Upper lobe of right lung (tissue), 1 donor: ENCODE measurements around the gene SLC35G1. TPM values are rescaled to one million over a fixed set of nuclear protein-coding genes. Genes with fewer than 3 reads are reported as not detected.
A peak's percentile ranks its signal among the peaks of the same experiment; 100 is the strongest.

Experiments used
- ATAC-seq: fragments of 200-7000 bp; cut with Tn5 transposase; one replicate; pipeline ENCODE4 v1.9.1; 2020; ENCODE audit warnings: mild to moderate bottlenecking, moderate library complexity
- DNase-seq: peaks from one replicate; pipeline ENCODE4 v3.0.0-alpha.2; 2020
- H3K27ac ChIP-seq: fragments of 200-600 bp; one replicate; pipeline ENCODE4 v1.8.0; 2022
- H3K27me3 ChIP-seq: fragments of 200-600 bp; one replicate; pipeline ENCODE4 v1.8.0; 2022; ENCODE audit warnings: mild to moderate bottlenecking
- H3K36me3 ChIP-seq: fragments of 200-600 bp; one replicate; pipeline ENCODE4 v1.8.0; 2022
- H3K4me1 ChIP-seq: fragments of 200-600 bp; one replicate; pipeline ENCODE4 v1.8.0; 2022
- H3K4me3 ChIP-seq: fragments of 200-600 bp; one replicate; pipeline ENCODE4 v1.8.0; 2022; ENCODE audit warnings: mild to moderate bottlenecking
- H3K9me3 ChIP-seq: fragments of 200-600 bp; one replicate; pipeline ENCODE4 v1.8.0; 2022
- intact Hi-C: fragments of 100-400 bp; cut with DNase I; formaldehyde crosslinking; loops from one replicate; pipeline ENCODE4 v1.11.0; 2022
- total RNA-seq: library from RNA; stranded (reverse); fragmentation: NEBNext Ultra II Directional; extraction: Animal tissue kit (Norgen Biotek cat#: 25700); gene quantifications from one replicate; pipeline ENCODE4 v1.2.1, GENCODE V29; 2021
- TF ChIP-seq, protein P1 (sequence below): fragments of 200-600 bp; IDR thresholded peaks from one replicate; pipeline ENCODE4 v1.8.0; 2022; ENCODE audit warnings: antibody characterized with exemption
- donor health status: DM: no; HTN: yes; CAD: no; lungs with severe emphysema.

Gene SLC35G1
- total RNA-seq, 1 donor from 2014 or later, result 4.4 TPM

GRCh38 chr10:93852476-93853095, 41.2 kb upstream of the SLC35G1 start:
- Histone ChIP-seq H3K27me3 (no peaks in the 10 kb centered on the region), H3K9me3 (no peaks in the 10 kb centered on the region), H3K4me3 (no peak overlapping the region), H3K27ac (no peak overlapping the region), H3K4me1 (no peaks in the 10 kb centered on the region), H3K36me3 (no peaks in the 10 kb centered on the region)
- intact Hi-C loops, result no loop called here
- ATAC-seq, result no peak
- TF ChIP-seq, protein P1, sequence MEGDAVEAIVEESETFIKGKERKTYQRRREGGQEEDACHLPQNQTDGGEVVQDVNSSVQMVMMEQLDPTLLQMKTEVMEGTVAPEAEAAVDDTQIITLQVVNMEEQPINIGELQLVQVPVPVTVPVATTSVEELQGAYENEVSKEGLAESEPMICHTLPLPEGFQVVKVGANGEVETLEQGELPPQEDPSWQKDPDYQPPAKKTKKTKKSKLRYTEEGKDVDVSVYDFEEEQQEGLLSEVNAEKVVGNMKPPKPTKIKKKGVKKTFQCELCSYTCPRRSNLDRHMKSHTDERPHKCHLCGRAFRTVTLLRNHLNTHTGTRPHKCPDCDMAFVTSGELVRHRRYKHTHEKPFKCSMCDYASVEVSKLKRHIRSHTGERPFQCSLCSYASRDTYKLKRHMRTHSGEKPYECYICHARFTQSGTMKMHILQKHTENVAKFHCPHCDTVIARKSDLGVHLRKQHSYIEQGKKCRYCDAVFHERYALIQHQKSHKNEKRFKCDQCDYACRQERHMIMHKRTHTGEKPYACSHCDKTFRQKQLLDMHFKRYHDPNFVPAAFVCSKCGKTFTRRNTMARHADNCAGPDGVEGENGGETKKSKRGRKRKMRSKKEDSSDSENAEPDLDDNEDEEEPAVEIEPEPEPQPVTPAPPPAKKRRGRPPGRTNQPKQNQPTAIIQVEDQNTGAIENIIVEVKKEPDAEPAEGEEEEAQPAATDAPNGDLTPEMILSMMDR, result no peak
- no peak for DNase-seq

- TF ChIP-seq, protein P1, result no peak
- no peaks in the 10 kb centered on the region for H3K36me3 ChIP-seq
- no peak for DNase-seq
These were observed 38.8 kb upstream of the SLC35G1 start for GRCh38 chr10:93854975-93855374.

DNA sequence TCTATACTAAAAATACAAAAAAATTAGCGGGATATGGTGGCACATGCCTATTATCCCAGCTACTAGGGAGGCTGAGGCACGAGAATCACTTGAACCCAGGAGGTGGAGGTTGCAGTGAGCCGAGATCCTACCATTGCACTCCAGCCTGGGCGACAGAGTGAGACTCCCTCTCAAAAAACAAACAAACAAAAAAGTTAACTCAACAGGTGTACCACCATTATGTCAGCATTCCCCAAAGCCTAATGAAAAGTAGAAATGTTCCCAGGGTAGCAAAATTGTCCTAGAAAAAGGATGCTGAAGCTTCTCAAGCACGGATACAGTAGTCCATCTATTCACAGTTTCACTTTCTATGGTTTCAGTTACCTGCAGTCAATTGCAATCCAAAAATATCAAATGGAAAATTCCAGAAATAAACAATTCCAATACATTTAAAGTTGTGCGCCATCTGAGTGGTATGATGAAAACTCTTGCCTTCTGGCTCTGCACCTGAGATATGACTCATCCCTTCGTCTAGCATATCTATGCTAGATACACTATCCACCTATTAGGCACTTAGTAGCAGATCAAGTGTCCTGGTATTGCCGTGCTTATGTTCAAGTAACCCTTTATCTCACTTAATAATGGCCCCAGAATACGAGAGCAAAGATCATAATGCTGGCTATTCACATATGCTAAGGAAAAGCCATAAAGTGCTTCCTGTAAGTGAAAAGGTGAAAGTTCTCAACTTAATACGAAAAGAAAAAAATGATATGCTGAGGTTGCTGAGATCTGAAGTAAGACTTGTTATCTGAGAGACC, 37.2 kb upstream of the SLC35G1 start:
- Histone ChIP-seq H3K36me3 (no peaks in the 10 kb centered on the region), H3K4me1 (no peaks in the 10 kb centered on the region), H3K27ac (no peak overlapping the region), H3K9me3 (no peaks in the 10 kb centered on the region), H3K4me3 (no peak overlapping the region), H3K27me3 (no peaks in the 10 kb centered on the region)
- ATAC-seq (no peak), DNase-seq (no peak)
- intact Hi-C loops, result no loop called here
- TF ChIP-seq, protein P1, result no peak

More at GRCh38 chr10:93854975-93855374, 38.8 kb upstream of the SLC35G1 start:
- Histone ChIP-seq H3K4me1 (no peaks in the 10 kb centered on the region), H3K27ac (no peak overlapping the region), H3K4me3 (no peak overlapping the region), H3K9me3 (no peaks in the 10 kb centered on the region), H3K27me3 (no peaks in the 10 kb centered on the region)
- intact Hi-C loops, result no loop called here
- ATAC-seq, result no peak

DNA sequence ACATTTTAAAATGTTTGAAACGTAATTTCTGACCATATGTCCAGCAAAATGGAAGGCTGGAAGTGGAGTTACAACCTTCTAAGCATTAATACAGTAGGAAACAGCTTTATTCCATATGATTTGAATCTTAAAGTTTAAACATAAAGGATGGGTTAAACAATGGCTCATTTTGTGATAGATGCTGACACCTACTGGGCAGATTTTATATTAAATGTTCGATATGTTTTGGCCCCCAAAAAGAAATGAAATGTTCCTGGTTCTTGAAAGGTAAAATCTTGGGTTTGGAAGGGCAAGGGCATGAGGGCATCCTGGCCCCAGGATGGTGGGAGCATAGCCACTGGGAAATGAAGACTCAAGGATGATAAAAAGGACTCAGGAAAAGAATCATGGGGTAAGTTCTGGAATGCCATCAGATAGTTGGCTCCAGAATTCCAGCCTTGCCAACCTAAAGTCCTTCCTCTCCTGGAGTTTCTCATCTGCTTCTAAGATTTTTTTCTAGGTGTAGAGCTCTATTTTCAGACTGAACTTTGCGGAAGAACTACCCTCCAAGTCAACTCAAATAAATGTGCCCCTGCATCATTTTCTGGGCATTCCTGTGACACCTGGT, 34.6 kb upstream of the SLC35G1 start:
- TF ChIP-seq, protein P1, result peak; percentile 41
- ATAC-seq, result no peak
- Histone ChIP-seq H3K4me3 (no peak overlapping the region), H3K4me1 (no peaks in the 10 kb centered on the region), H3K9me3 (no peaks in the 10 kb centered on the region), H3K27ac (no peak overlapping the region), H3K27me3 (no peaks in the 10 kb centered on the region), H3K36me3 (no peaks in the 10 kb centered on the region)
- no peak for DNase-seq
- intact Hi-C loops, result no loop called here

- ATAC-seq, result no peak
- H3K9me3 ChIP-seq, result no peaks in the 10 kb centered on the region
- no peak for DNase-seq
- no peaks in the 10 kb centered on the region for H3K27me3 ChIP-seq
- intact Hi-C loops, result no loop called here
- TF ChIP-seq, protein P1, result no peak
- H3K4me3 ChIP-seq, result no peak overlapping the region
- H3K27ac ChIP-seq, result no peak overlapping the region
- no peaks in the 10 kb centered on the region for H3K4me1 ChIP-seq
- no peaks in the 10 kb centered on the region for H3K36me3 ChIP-seq
These were observed 32.0 kb upstream of the SLC35G1 start for GRCh38 chr10:93861825-93862224.
